ENCODE results near the gene RHPN2.

DNA sequence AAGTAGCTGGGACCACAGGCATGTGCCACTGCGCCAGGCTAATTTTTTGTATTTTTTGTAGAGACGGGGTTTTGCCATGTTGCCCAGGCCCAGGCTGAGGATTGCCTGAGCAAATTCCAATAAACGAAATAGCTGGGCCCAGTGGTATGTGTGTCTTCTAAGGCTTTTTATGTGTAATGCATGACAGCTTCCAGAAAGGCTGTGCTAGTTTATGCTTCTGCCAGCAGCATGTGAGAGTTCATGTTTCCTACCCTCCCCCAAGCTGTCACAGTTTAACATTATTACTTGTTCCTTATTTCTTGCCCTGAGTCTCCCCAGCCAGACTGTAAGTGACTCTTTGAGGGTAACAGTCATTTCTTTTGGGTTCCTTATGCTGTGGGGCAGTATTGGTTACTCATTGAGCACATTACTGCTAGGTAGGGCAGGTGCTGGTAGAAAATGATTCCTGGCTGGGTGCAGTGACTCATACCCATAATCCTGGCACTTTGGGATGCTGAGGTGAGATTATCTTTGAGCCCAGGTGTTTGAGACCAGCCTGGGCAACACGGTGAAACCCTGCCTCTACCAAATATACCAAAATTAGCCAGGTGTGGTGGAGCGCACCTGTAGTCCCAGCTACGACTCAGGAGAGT, 29.9 kb upstream of the RHPN2 start:
- TF ChIP-seq POLR2AphosphoS5 (IDR thresholded peaks at IDR 0.05) (no peak), POLR2A (IDR thresholded peaks at IDR 0.05) (no peak)
- TF ChIP-seq, protein P1, sequence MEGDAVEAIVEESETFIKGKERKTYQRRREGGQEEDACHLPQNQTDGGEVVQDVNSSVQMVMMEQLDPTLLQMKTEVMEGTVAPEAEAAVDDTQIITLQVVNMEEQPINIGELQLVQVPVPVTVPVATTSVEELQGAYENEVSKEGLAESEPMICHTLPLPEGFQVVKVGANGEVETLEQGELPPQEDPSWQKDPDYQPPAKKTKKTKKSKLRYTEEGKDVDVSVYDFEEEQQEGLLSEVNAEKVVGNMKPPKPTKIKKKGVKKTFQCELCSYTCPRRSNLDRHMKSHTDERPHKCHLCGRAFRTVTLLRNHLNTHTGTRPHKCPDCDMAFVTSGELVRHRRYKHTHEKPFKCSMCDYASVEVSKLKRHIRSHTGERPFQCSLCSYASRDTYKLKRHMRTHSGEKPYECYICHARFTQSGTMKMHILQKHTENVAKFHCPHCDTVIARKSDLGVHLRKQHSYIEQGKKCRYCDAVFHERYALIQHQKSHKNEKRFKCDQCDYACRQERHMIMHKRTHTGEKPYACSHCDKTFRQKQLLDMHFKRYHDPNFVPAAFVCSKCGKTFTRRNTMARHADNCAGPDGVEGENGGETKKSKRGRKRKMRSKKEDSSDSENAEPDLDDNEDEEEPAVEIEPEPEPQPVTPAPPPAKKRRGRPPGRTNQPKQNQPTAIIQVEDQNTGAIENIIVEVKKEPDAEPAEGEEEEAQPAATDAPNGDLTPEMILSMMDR (IDR thresholded peaks at IDR 0.05) = no peak

All from sigmoid colon (tissue), 4 donors.